HEK293 (cell line): Measurements from ENCODE around the gene CFAP43.

Experiments
- MYNN ChIP-seq: fragments of 450-650 bp; formaldehyde crosslinking; IDR thresholded peaks from 2 replicates; pipeline ENCODE4 v1.5.1; 2016; ENCODE audit warnings: missing biosample characterization, missing genetic modification characterization, borderline replicate concordance
- MZF1 ChIP-seq: fragments of 450-650 bp; formaldehyde crosslinking; IDR thresholded peaks from 2 replicates; pipeline ENCODE4 v1.5.1; 2017; ENCODE audit warnings: missing biosample characterization, missing genetic modification characterization, borderline replicate concordance
- YY1 ChIP-seq: fragments of 450-650 bp; formaldehyde crosslinking; IDR thresholded peaks from 2 replicates; pipeline ENCODE4 v1.5.1; 2018; ENCODE audit warnings: missing biosample characterization, missing genetic modification characterization
- YY2 ChIP-seq: fragments of 450-650 bp; formaldehyde crosslinking; IDR thresholded peaks from 2 replicates; pipeline ENCODE4 v1.5.1; 2016; ENCODE audit warnings: missing biosample characterization, missing genetic modification characterization
- ZBTB21 ChIP-seq: fragments of 450-650 bp; formaldehyde crosslinking; IDR thresholded peaks from 2 replicates; pipeline ENCODE4 v1.5.1; 2017; ENCODE audit warnings: missing biosample characterization, missing genetic modification characterization
- ZBTB48 ChIP-seq: fragments of 450-650 bp; formaldehyde crosslinking; IDR thresholded peaks from 2 replicates; pipeline ENCODE4 v1.5.1; 2016; ENCODE audit warnings: missing biosample characterization, missing genetic modification characterization
- ZEB2 ChIP-seq: fragments of 450-650 bp; formaldehyde crosslinking; IDR thresholded peaks from 2 replicates; pipeline ENCODE4 v1.5.1; 2016; ENCODE audit warnings: missing biosample characterization, missing genetic modification characterization
- ZFP37 ChIP-seq: fragments of 450-650 bp; formaldehyde crosslinking; IDR thresholded peaks from 2 replicates; pipeline ENCODE4 v1.5.1; 2016; ENCODE audit warnings: missing biosample characterization, missing genetic modification characterization
- ZNF146 ChIP-seq: fragments of 450-650 bp; formaldehyde crosslinking; IDR thresholded peaks from 2 replicates; pipeline ENCODE4 v1.5.1; 2016; ENCODE audit warnings: missing biosample characterization, missing genetic modification characterization
- ZNF155 ChIP-seq: fragments of 450-650 bp; formaldehyde crosslinking; IDR thresholded peaks from 2 replicates; pipeline ENCODE4 v1.5.1; 2016; ENCODE audit warnings: missing biosample characterization, missing genetic modification characterization
- ZNF19 ChIP-seq: fragments of 450-650 bp; formaldehyde crosslinking; IDR thresholded peaks from 2 replicates; pipeline ENCODE4; 2016; ENCODE audit warnings: missing biosample characterization, missing genetic modification characterization, low read depth
- ZNF311 ChIP-seq: fragments of 450-650 bp; formaldehyde crosslinking; IDR thresholded peaks from 2 replicates; pipeline ENCODE4 v1.5.1; 2017; ENCODE audit warnings: missing biosample characterization, missing genetic modification characterization, borderline replicate concordance
- ZNF324 ChIP-seq: fragments of 450-650 bp; formaldehyde crosslinking; IDR thresholded peaks from 2 replicates; pipeline ENCODE4 v1.5.1; 2016; ENCODE audit warnings: missing biosample characterization, missing genetic modification characterization
- ZNF433 ChIP-seq: fragments of 450-650 bp; formaldehyde crosslinking; IDR thresholded peaks from 2 replicates; pipeline ENCODE4 v1.5.1; 2016; ENCODE audit warnings: missing biosample characterization, missing genetic modification characterization, low read depth
- ZNF501 ChIP-seq: fragments of 450-650 bp; formaldehyde crosslinking; IDR thresholded peaks from 2 replicates; pipeline ENCODE4 v1.5.1; 2016; ENCODE audit warnings: missing biosample characterization, missing genetic modification characterization
- ZNF654 ChIP-seq: fragments of 450-650 bp; formaldehyde crosslinking; IDR thresholded peaks from 2 replicates; pipeline ENCODE4 v1.5.1; 2016; ENCODE audit warnings: low read depth, missing biosample characterization, missing genetic modification characterization
- ZNF664 ChIP-seq: fragments of 450-650 bp; formaldehyde crosslinking; IDR thresholded peaks from 2 replicates; pipeline ENCODE4 v1.5.1; 2016; ENCODE audit warnings: missing biosample characterization, missing genetic modification characterization
- ZNF701 ChIP-seq: fragments of 450-650 bp; formaldehyde crosslinking; IDR thresholded peaks from 2 replicates; pipeline ENCODE4 v1.5.1; 2016; ENCODE audit warnings: missing biosample characterization, missing genetic modification characterization
- ZNF768 ChIP-seq: fragments of 450-650 bp; formaldehyde crosslinking; IDR thresholded peaks from 2 replicates; pipeline ENCODE4 v1.5.1; 2018; ENCODE audit warnings: missing biosample characterization, mild to moderate bottlenecking, missing genetic modification characterization
- ZXDB ChIP-seq: fragments of 450-650 bp; formaldehyde crosslinking; IDR thresholded peaks from 2 replicates; pipeline ENCODE4 v1.5.1; 2016; ENCODE audit warnings: missing biosample characterization, missing genetic modification characterization
- TF ChIP-seq, protein P1 (sequence below): fragments of 450-650 bp; formaldehyde crosslinking; IDR thresholded peaks from 2 replicates; pipeline ENCODE4 v1.5.1; 2016; ENCODE audit warnings: missing biosample characterization, missing genetic modification characterization
- TF ChIP-seq, protein P2 (sequence below): fragments of 450-650 bp; formaldehyde crosslinking; IDR thresholded peaks from 2 replicates; pipeline ENCODE4 v1.5.1; 2016; ENCODE audit warnings: missing biosample characterization, missing genetic modification characterization
- TF ChIP-seq, protein P3 (sequence below): fragments of 450-650 bp; formaldehyde crosslinking; IDR thresholded peaks from 2 replicates; pipeline ENCODE4 v1.5.1; 2017; ENCODE audit warnings: missing biosample characterization, missing genetic modification characterization
- TF ChIP-seq, protein P4 (sequence below): fragments of 450-650 bp; formaldehyde crosslinking; IDR thresholded peaks from 2 replicates; pipeline ENCODE4 v1.5.1; 2016; ENCODE audit warnings: missing biosample characterization, missing genetic modification characterization
- TF ChIP-seq, protein P5 (sequence below): fragments of 450-650 bp; formaldehyde crosslinking; IDR thresholded peaks from 2 replicates; pipeline ENCODE4 v1.5.1; 2016; ENCODE audit warnings: missing biosample characterization, missing genetic modification characterization

CFAP43 gene

DNA sequence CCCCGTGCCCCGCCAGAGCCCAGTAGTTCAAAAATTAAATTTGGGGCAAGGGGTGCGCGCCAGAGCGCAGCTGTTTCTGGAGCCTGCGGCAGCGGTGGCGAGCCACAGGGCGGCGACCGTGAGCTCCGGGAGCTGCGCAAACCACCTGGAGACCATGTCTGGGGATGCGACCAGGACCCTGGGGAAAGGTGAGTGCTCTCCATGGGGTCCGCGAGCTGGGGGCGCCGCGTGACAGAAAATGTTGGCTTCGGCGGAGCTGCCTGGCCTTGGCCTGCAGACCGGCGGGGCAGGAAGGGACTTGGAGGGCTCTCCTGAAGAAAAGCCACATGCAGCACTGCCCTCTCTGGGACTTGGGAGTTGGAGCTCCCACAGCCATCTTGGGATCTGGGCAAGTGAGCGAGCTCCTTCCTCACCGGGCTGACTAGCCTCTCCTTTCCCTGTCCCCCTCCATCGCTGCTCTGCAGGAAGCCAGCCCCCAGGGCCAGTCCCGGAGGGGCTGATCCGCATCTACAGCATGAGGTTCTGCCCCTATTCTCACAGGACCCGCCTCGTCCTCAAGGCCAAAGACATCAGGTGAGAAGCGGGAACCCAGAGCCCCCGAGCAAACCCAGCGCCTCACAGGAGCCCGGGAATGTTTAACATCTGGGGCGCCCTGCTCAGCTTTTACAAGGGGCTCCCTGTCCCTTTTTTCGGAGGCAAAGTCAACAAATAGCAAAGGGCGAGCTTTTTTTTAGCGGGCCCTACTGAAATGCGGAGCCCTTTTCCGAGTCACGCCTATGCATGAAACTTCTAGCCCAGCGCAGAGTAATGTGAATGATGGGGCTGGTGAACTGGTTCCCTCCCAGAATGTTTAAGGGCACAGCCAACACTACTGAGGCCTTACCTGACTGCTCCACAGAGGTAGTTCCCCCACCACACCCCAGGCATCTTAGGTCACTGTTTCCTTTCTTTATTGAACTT lies 42.9 kb upstream of the CFAP43 start (continued):
- TF ChIP-seq, protein P1, sequence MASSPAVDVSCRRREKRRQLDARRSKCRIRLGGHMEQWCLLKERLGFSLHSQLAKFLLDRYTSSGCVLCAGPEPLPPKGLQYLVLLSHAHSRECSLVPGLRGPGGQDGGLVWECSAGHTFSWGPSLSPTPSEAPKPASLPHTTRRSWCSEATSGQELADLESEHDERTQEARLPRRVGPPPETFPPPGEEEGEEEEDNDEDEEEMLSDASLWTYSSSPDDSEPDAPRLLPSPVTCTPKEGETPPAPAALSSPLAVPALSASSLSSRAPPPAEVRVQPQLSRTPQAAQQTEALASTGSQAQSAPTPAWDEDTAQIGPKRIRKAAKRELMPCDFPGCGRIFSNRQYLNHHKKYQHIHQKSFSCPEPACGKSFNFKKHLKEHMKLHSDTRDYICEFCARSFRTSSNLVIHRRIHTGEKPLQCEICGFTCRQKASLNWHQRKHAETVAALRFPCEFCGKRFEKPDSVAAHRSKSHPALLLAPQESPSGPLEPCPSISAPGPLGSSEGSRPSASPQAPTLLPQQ (tag by site-specific recombination): no peak
- peak; percentile 48; the same call in 1 of the 2 replicates for TF ChIP-seq ZBTB48
- TF ChIP-seq YY2: peak; percentile 64; the same call in 1 of the 2 replicates
- no peak for TF ChIP-seq ZNF433 (tag by site-specific recombination)
- TF ChIP-seq ZNF501 (tag by site-specific recombination): peak; percentile 39; the same call in 1 of the 2 replicates
- TF ChIP-seq, protein P2, sequence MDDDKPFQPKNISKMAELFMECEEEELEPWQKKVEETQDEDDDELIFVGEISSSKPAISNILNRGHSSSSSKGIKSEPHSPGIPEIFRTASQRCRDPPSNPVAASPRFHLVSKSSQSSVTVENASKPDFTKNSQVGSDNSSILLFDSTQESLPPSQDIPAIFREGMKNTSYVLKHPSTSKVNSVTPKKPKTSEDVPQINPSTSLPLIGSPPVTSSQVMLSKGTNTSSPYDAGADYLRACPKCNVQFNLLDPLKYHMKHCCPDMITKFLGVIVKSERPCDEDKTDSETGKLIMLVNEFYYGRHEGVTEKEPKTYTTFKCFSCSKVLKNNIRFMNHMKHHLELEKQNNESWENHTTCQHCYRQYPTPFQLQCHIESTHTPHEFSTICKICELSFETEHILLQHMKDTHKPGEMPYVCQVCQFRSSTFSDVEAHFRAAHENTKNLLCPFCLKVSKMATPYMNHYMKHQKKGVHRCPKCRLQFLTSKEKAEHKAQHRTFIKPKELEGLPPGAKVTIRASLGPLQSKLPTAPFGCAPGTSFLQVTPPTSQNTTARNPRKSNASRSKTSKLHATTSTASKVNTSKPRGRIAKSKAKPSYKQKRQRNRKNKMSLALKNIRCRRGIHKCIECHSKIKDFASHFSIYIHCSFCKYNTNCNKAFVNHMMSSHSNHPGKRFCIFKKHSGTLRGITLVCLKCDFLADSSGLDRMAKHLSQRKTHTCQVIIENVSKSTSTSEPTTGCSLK (tag by site-specific recombination): no peak
- 0 out of 2 replicates have a peak, but pooled peaks have one; percentile 27 for TF ChIP-seq YY1
- TF ChIP-seq MZF1: peak; percentile 60; the same call in 1 of the 2 replicates
- TF ChIP-seq ZNF701: no peak
- TF ChIP-seq ZNF19 (tag by site-specific recombination): no peak
- TF ChIP-seq ZNF146 (tag by site-specific recombination): no peak
- no peak for TF ChIP-seq ZNF155 (tag by site-specific recombination)
- TF ChIP-seq ZNF324: peak; percentile 19; the same call in 1 of the 2 replicates
- TF ChIP-seq, protein P3, sequence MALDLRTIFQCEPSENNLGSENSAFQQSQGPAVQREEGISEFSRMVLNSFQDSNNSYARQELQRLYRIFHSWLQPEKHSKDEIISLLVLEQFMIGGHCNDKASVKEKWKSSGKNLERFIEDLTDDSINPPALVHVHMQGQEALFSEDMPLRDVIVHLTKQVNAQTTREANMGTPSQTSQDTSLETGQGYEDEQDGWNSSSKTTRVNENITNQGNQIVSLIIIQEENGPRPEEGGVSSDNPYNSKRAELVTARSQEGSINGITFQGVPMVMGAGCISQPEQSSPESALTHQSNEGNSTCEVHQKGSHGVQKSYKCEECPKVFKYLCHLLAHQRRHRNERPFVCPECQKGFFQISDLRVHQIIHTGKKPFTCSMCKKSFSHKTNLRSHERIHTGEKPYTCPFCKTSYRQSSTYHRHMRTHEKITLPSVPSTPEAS (tag by site-specific recombination): peak; percentile 29; the same call in 1 of the 2 replicates
- TF ChIP-seq ZFP37 (tag by site-specific recombination): no peak
- TF ChIP-seq ZBTB21 (tag by site-specific recombination): no peak
- TF ChIP-seq ZNF768 (tag by site-specific recombination): no peak
- no peak for TF ChIP-seq ZNF311 (tag by site-specific recombination)
- 0 out of 2 replicates have a peak, but pooled peaks have one; percentile 25 for TF ChIP-seq ZXDB (tag by site-specific recombination)
- TF ChIP-seq ZNF664 (tag by site-specific recombination): no peak
- TF ChIP-seq MYNN (tag by site-specific recombination): no peak
- TF ChIP-seq, protein P4, sequence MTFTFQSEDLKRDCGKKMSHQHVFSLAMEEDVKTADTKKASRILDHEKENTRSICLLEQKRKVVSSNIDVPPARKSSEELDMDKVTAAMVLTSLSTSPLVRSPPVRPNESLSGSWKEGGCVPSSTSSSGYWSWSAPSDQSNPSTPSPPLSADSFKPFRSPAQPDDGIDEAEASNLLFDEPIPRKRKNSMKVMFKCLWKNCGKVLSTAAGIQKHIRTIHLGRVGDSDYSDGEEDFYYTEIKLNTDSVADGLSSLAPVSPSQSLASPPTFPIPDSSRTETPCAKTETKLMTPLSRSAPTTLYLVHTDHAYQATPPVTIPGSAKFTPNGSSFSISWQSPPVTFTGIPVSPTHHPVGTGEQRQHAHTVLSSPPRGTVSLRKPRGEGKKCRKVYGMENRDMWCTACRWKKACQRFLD (tag by site-specific recombination): no peak
- peak; percentile 33 for TF ChIP-seq ZNF654
- TF ChIP-seq, protein P5, sequence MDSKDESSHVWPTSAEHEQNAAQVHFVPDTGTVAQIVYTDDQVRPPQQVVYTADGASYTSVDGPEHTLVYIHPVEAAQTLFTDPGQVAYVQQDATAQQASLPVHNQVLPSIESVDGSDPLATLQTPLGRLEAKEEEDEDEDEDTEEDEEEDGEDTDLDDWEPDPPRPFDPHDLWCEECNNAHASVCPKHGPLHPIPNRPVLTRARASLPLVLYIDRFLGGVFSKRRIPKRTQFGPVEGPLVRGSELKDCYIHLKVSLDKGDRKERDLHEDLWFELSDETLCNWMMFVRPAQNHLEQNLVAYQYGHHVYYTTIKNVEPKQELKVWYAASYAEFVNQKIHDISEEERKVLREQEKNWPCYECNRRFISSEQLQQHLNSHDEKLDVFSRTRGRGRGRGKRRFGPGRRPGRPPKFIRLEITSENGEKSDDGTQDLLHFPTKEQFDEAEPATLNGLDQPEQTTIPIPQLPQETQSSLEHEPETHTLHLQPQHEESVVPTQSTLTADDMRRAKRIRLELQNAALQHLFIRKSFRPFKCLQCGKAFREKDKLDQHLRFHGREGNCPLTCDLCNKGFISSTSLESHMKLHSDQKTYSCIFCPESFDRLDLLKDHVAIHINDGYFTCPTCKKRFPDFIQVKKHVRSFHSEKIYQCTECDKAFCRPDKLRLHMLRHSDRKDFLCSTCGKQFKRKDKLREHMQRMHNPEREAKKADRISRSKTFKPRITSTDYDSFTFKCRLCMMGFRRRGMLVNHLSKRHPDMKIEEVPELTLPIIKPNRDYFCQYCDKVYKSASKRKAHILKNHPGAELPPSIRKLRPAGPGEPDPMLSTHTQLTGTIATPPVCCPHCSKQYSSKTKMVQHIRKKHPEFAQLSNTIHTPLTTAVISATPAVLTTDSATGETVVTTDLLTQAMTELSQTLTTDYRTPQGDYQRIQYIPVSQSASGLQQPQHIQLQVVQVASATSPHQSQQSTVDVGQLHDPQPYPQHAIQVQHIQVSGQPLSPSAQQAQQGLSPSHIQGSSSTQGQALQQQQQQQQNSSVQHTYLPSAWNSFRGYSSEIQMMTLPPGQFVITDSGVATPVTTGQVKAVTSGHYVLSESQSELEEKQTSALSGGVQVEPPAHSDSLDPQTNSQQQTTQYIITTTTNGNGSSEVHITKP: peak; percentile 100
- peak; percentile 78 for TF ChIP-seq ZEB2 (tag by site-specific recombination)
